OCI-LY3 (cell line): ENCODE results near the gene YWHAG.
"Not testable (repeated sequence)": the region's sequence is repeated elsewhere in the genome, so short reads cannot be mapped to it uniquely, and the experiment has no call there.

Source experiments
- H2AFZ ChIP-seq: fragments of 200-600, 300-600 bp; shearing (Covaris generic); 2 replicates; pipeline ENCODE4 v1.6.0; 2014; ENCODE audit warnings: antibody characterized with exemption, low read depth, low read length
- H3K27ac ChIP-seq: fragments of 200-600, 300-600 bp; sonication (generic); 2 replicates; pipeline ENCODE4 v1.5.1; 2014; ENCODE audit warnings: mild to moderate bottlenecking, low read length, moderate library complexity, mixed read lengths
- H3K27me3 ChIP-seq: fragments of 200-600, 300-600 bp; sonication (generic); 2 replicates; pipeline ENCODE4 v1.6.1; 2014; ENCODE audit warnings: low read depth, low read length, mixed read lengths
- H3K36me3 ChIP-seq: fragments of 200-600, 300-600 bp; sonication (generic); replicated peaks from 2 replicates; pipeline ENCODE3; 2014; ENCODE audit warnings: low read depth, low read length, mixed read lengths
- H3K4me1 ChIP-seq: fragments of 300-600, 200-600 bp; sonication (generic); 2 replicates; pipeline ENCODE4 v1.6.1; 2014; ENCODE audit warnings: low read length, mixed read lengths
- H3K4me2 ChIP-seq: fragments of 200-600, 300-600 bp; sonication (generic); 2 replicates; pipeline ENCODE4 v1.6.1; 2014; ENCODE audit warnings: low read length, mixed read lengths
- H3K4me3 ChIP-seq: fragments of 300-600, 200-600 bp; sonication (generic); 2 replicates; pipeline ENCODE4 v1.5.1; 2014; ENCODE audit warnings: antibody characterized with exemption, mild to moderate bottlenecking, low read length, moderate library complexity
- H3K79me2 ChIP-seq: fragments of 300-600, 200-600 bp; shearing (Covaris generic); 2 replicates; pipeline ENCODE4 v1.6.1; 2014; ENCODE audit warnings: mild to moderate bottlenecking, low read length, mixed read lengths
- H3K9ac ChIP-seq: fragments of 300-600, 200-600 bp; shearing (Covaris generic); 2 replicates; pipeline ENCODE4 v1.6.0; 2014; ENCODE audit warnings: mild to moderate bottlenecking, low read length, moderate library complexity
- H3K9me3 ChIP-seq: fragments of 200-600, 300-600 bp; shearing (Covaris generic); 2 replicates; pipeline ENCODE4 v1.6.1; 2014; ENCODE audit warnings: low read length, mixed read lengths; ENCODE audit not compliant: insufficient read depth
- H4K20me1 ChIP-seq: fragments of 200-600, 300-600 bp; sonication (generic); 2 replicates; pipeline ENCODE4 v1.6.1; 2016; ENCODE audit warnings: low read length, mixed read lengths; ENCODE audit not compliant: insufficient read depth
- EZH2phosphoT487 ChIP-seq: fragments of 200-600 bp; shearing (Covaris generic); IDR thresholded peaks from 2 replicates; pipeline ENCODE4 v1.6.1; 2018; ENCODE audit warnings: antibody characterized with exemption, mixed run types, low read depth
- TF ChIP-seq, protein P1 (sequence below): fragments of 200-600, 300-600 bp; sonication (generic); IDR thresholded peaks from 2 replicates; pipeline ENCODE4 v1.5.1; 2014; ENCODE audit warnings: antibody characterized with exemption, low read length, low read depth

The YWHAG gene

DNA sequence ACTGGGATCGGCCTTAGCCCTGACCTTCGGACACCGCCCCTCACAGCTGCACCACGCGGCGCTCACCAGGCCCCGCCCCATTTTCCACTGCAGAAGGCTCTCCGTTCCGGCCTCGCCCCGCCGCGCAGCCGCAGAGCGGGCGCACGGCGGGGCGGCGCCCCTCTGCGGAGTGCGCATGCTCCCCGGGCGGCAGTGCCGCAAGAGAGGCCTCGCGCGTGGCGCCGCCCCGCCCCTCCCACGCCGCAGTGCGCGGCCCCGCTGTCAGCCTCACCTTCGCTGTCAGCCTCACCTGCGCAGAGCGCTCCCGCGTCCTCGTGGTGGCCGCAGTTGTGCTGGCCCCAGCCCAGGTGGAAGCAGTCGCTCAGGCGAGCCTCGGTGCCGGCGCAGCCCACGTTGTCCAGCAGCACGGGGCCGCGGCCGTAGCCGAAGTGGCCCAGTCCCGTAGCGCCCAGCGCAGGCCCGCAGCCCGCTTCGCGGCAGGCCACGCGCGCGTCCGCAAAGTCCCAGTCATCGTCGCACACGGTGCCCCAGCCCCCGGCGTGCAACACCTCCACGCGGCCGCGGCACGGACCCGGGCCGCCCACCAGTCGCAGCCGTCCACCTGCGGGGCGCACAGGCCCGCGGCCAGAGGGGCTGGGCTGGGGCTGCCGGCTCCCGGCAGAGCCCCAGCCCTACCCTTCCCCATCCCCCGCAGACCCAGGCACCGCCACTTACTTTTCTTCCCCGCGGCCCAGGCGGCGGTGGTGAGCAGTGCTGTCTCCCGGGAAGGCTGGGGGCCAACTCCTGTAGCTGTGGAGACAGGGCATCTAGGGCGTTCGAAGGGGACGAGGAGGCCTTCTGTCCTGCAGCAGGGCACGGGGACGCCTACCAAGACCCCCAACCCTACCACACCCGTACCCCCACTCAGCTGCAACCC, 34.6 kb upstream of the YWHAG start:
- H3K4me2 ChIP-seq, result peak overlapping the region; percentile 95
- H3K9ac ChIP-seq, result peak overlapping the region; percentile 76
- no peaks in the 10 kb centered on the region for H3K9me3 ChIP-seq
- no peaks in the 10 kb centered on the region for H3K27me3 ChIP-seq
- H3K36me3 ChIP-seq, result no peaks in the 10 kb centered on the region
- H3K79me2 ChIP-seq, result no peaks in the 10 kb centered on the region
- TF ChIP-seq, protein P1, sequence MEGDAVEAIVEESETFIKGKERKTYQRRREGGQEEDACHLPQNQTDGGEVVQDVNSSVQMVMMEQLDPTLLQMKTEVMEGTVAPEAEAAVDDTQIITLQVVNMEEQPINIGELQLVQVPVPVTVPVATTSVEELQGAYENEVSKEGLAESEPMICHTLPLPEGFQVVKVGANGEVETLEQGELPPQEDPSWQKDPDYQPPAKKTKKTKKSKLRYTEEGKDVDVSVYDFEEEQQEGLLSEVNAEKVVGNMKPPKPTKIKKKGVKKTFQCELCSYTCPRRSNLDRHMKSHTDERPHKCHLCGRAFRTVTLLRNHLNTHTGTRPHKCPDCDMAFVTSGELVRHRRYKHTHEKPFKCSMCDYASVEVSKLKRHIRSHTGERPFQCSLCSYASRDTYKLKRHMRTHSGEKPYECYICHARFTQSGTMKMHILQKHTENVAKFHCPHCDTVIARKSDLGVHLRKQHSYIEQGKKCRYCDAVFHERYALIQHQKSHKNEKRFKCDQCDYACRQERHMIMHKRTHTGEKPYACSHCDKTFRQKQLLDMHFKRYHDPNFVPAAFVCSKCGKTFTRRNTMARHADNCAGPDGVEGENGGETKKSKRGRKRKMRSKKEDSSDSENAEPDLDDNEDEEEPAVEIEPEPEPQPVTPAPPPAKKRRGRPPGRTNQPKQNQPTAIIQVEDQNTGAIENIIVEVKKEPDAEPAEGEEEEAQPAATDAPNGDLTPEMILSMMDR, result peak; percentile 7; the same call in 1 of the 2 replicates
- TF ChIP-seq EZH2phosphoT487, result no peak
- H2AFZ ChIP-seq, result peak overlapping the region; percentile 100
- H3K4me3 ChIP-seq, result peak overlapping the region; percentile 90
- no peaks in the 10 kb centered on the region for H4K20me1 ChIP-seq
- no peak overlapping the region for H3K27ac ChIP-seq
- peaks cover 10% of the 10 kb centered on the region for H3K4me1 ChIP-seq

DNA sequence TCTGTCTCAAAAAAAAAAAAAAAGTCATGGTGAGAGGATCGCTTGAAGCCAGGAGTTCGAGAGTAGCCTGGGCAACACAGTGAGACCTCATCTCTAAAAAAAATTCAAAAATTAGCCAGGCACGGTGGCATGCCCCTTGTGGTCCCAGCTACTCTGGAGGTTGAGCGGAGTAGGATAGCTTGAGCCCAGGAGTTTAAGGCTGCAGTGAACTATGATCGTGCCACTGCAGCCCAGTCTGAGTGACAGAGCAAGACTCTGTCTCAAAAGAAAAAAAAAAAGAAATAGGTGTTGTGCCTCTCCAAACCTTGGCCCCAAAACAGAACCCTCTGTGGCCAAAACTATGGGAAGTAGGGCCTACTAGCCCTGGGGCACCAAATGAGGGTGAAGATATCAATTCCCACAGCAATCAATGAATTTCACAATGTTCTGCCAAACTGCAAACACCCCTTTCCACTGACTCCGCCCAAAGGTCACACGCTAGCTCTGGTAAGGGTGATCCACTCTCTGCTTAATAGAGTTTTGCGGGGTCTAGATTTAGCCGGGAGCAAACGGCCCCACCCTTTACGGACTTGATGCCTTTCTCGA, 33.8 kb upstream of the YWHAG start:
- peak overlapping the region; percentile 81 for H3K4me2 ChIP-seq
- no peak overlapping the region for H3K27ac ChIP-seq
- H3K9me3 ChIP-seq, result no peaks in the 10 kb centered on the region
- H3K79me2 ChIP-seq, result no peaks in the 10 kb centered on the region
- H3K9ac ChIP-seq, result peak overlapping the region; percentile 75
- peak overlapping the region; percentile 90 for H3K4me3 ChIP-seq
- H3K4me1 ChIP-seq, result peaks cover 10% of the 10 kb centered on the region
- H3K27me3 ChIP-seq, result no peaks in the 10 kb centered on the region
- TF ChIP-seq, protein P1, result no peak
- TF ChIP-seq EZH2phosphoT487, result no peak
- no peaks in the 10 kb centered on the region for H4K20me1 ChIP-seq
- H3K36me3 ChIP-seq, result no peaks in the 10 kb centered on the region
- H2AFZ ChIP-seq, result peak overlapping the region; percentile 100

DNA sequence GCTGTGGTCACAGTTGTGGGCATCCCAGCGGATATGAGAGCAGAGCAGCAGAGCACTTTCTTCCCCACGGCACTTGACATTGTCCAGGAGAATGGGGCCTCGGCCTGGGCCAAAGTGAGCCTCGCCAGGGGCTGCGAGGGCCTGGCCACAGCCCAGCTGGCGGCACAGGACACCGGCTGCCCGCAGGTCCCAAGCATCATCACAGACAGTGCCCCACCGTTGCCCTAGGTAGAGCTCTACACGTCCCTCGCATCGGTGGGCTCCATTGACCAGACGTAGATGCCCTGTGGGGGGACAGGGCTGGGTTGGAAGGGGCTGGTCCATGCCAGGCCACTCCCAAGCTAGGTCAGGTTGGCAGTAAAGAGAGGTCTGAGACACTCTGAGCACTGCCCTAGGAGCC, 31.3 kb upstream of the YWHAG start:
- no peaks in the 10 kb centered on the region for H3K36me3 ChIP-seq
- no peaks in the 10 kb centered on the region for H3K9me3 ChIP-seq
- H2AFZ ChIP-seq, result no peak overlapping the region
- H3K4me3 ChIP-seq, result no peak overlapping the region
- no peaks in the 10 kb centered on the region for H4K20me1 ChIP-seq
- H3K4me1 ChIP-seq, result peaks cover 10% of the 10 kb centered on the region
- H3K27me3 ChIP-seq, result no peaks in the 10 kb centered on the region
- TF ChIP-seq, protein P1, result no peak
- no peak for TF ChIP-seq EZH2phosphoT487
- H3K27ac ChIP-seq, result no peak overlapping the region
- no peaks in the 10 kb centered on the region for H3K79me2 ChIP-seq
- no peak overlapping the region for H3K4me2 ChIP-seq
- no peak overlapping the region for H3K9ac ChIP-seq

DNA sequence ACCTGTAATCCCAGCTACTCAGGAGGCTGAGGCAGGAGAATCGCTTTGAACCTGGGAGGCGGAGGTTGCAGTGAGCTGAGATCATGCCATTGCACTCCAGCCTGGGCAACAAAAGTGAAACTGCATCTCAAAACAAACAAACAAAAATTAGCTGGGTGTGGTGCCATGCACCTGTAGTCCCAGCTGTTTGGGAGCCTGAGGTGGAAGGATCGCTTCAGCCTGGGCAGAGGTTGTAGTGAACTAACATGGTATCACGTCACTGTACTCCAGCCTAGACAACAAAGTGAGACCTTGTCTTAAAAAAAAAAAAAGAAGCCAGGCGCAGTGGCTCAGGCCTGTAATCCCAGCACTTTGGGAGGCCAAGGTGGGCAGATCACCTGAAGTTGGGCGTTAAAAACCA, 29.0 kb upstream of the YWHAG start:
- H3K79me2 ChIP-seq, H3K4me3 ChIP-seq, H3K9ac ChIP-seq, H4K20me1 ChIP-seq, H3K9me3 ChIP-seq, H3K36me3 ChIP-seq, H3K4me2 ChIP-seq, H2AFZ ChIP-seq, H3K27me3 ChIP-seq, H3K27ac ChIP-seq, H3K4me1 ChIP-seq: not testable (repeated sequence)
